BE2C (cell line): Measurements from ENCODE around the gene SCIN.

Experiments
- DNase-seq: peaks from one replicate; pipeline ENCODE4 v3.0.0-alpha.2; 2020
- H3K27me3 ChIP-seq: fragments of 250-450 bp; sonication (Bioruptor Pico); 2 replicates; pipeline ENCODE4 v1.5.1; 2020; ENCODE audit warnings: mild to moderate bottlenecking
- H3K36me3 ChIP-seq: fragments of 250-450 bp; sonication (Bioruptor Pico); 2 replicates; pipeline ENCODE4 v1.5.1; 2020; ENCODE audit warnings: mild to moderate bottlenecking
- H3K4me1 ChIP-seq: fragments of 250-450 bp; sonication (Bioruptor Pico); 2 replicates; pipeline ENCODE4 v1.5.1; 2020
- H3K4me3 ChIP-seq: 2 replicates; pipeline ENCODE4 v1.5.1; 2011; ENCODE audit warnings: low read depth, low read length
- H3K9me3 ChIP-seq: fragments of 250-450 bp; sonication (Bioruptor Pico); 2 replicates; pipeline ENCODE4 v1.5.1; 2020
- CTCF ChIP-seq: IDR thresholded peaks from 2 replicates; pipeline ENCODE4 v1.5.1; 2012; ENCODE audit warnings: mild to moderate bottlenecking, low read depth, low read length

The SCIN gene

GRCh38 chr7:12629816-12630512 lies 59.4 kb downstream of the SCIN start:
- no peak for DNase-seq
- Histone ChIP-seq H3K4me3 (no peak overlapping the region), H3K27me3 (no peaks in the 10 kb centered on the region), H3K9me3 (no peaks in the 10 kb centered on the region), H3K4me1 (peaks cover 5% of the 10 kb centered on the region; the same call in 1 of the 2 replicates), H3K36me3 (no peaks in the 10 kb centered on the region)
- no peak for TF ChIP-seq CTCF

- Histone ChIP-seq H3K4me1 (peaks cover 5% of the 10 kb centered on the region; the same call in 1 of the 2 replicates), H3K36me3 (no peaks in the 10 kb centered on the region), H3K4me3 (no peak overlapping the region), H3K9me3 (no peaks in the 10 kb centered on the region), H3K27me3 (no peaks in the 10 kb centered on the region)
- TF ChIP-seq CTCF, result no peak
- DNase-seq, result no peak
These were observed 59.9 kb downstream of the SCIN start for GRCh38 chr7:12630513-12630819.

- Histone ChIP-seq H3K9me3 (no peaks in the 10 kb centered on the region), H3K36me3 (no peaks in the 10 kb centered on the region), H3K27me3 (peaks cover 19% of the 10 kb centered on the region), H3K4me1 (peaks cover 5% of the 10 kb centered on the region; the same call in 1 of the 2 replicates), H3K4me3 (no peak overlapping the region)
- TF ChIP-seq CTCF, result no peak
- DNase-seq, result no peak
These were observed 63.1 kb downstream of the SCIN start for GRCh38 chr7:12633582-12633981.

GRCh38 chr7:12635830-12636229 lies 65.3 kb downstream of the SCIN start:
- no peak for DNase-seq
- no peak for TF ChIP-seq CTCF
- Histone ChIP-seq H3K4me3 (no peak overlapping the region), H3K9me3 (no peaks in the 10 kb centered on the region), H3K4me1 (no peaks in the 10 kb centered on the region), H3K36me3 (no peaks in the 10 kb centered on the region), H3K27me3 (peaks cover 19% of the 10 kb centered on the region)

GRCh38 chr7:12637328-12637727 lies 66.8 kb downstream of the SCIN start:
- Histone ChIP-seq H3K4me3 (no peak overlapping the region), H3K36me3 (no peaks in the 10 kb centered on the region), H3K9me3 (no peaks in the 10 kb centered on the region), H3K4me1 (no peaks in the 10 kb centered on the region), H3K27me3 (peaks cover 19% of the 10 kb centered on the region)
- TF ChIP-seq CTCF, result no peak
- DNase-seq, result no peak

GRCh38 chr7:12637819-12638592 lies 67.5 kb downstream of the SCIN start:
- no peak overlapping the region for H3K4me3 ChIP-seq
- H3K9me3 ChIP-seq, result no peaks in the 10 kb centered on the region
- peaks cover 19% of the 10 kb centered on the region for H3K27me3 ChIP-seq
- no peak for TF ChIP-seq CTCF
- no peaks in the 10 kb centered on the region for H3K4me1 ChIP-seq
- DNase-seq, result peak; percentile 15
- no peaks in the 10 kb centered on the region for H3K36me3 ChIP-seq
